Hepatocyte (in vitro differentiated cells): ENCODE results near the gene OR2Y1. TPM values are rescaled to one million over a fixed set of nuclear protein-coding genes. Genes with fewer than 3 reads are reported as not detected.
A peak's percentile ranks its signal among the peaks of the same experiment; 100 is the strongest.
"Not testable (repeated sequence)": the region's sequence is repeated elsewhere in the genome, so short reads cannot be mapped to it uniquely, and the experiment has no call there.

Experiments used
- DNase-seq: peaks from one replicate; pipeline ENCODE4 v3.0.0-alpha.2; 2016; ENCODE audit warnings: low spot score
- H2AFZ ChIP-seq: fragments of 200-600 bp; sonication (generic); 2 replicates; pipeline ENCODE4 v1.6.0; 2016; ENCODE audit warnings: antibody characterized with exemption, mild to moderate bottlenecking
- H3K27ac ChIP-seq: fragments of 200-600 bp; sonication (generic); 2 replicates; pipeline ENCODE4 v1.5.1; 2016; ENCODE audit warnings: mild to moderate bottlenecking
- H3K27me3 ChIP-seq: fragments of 200-600 bp; sonication (generic); 2 replicates; pipeline ENCODE4 v1.6.1; 2016
- H3K36me3 ChIP-seq: fragments of 200-600 bp; sonication (generic); replicated peaks from 2 replicates; pipeline ENCODE4 v1.5.1; 2016; ENCODE audit warnings: low read depth; ENCODE audit not compliant: insufficient read depth
- H3K4me1 ChIP-seq: fragments of 200-600 bp; sonication (generic); 2 replicates; pipeline ENCODE4 v1.5.1; 2016; ENCODE audit warnings: mild to moderate bottlenecking, moderate library complexity; ENCODE audit not compliant: insufficient read depth
- H3K4me2 ChIP-seq: fragments of 200-600 bp; sonication (generic); 2 replicates; pipeline ENCODE4 v1.6.0; 2016
- H3K4me3 ChIP-seq: fragments of 200-600 bp; sonication (generic); 2 replicates; pipeline ENCODE4 v1.5.1; 2016; ENCODE audit warnings: mild to moderate bottlenecking
- H3K79me2 ChIP-seq: fragments of 200-600 bp; sonication (generic); 2 replicates; pipeline ENCODE4 v1.6.0; 2017; ENCODE audit warnings: mild to moderate bottlenecking
- H3K9me2 ChIP-seq: fragments of 200-600 bp; sonication (generic); replicated peaks from 2 replicates; pipeline ENCODE4 v1.6.0; 2017; ENCODE audit warnings: mild to moderate bottlenecking; ENCODE audit not compliant: insufficient read depth
- H3K9me3 ChIP-seq: fragments of 200-600 bp; sonication (generic); 2 replicates; pipeline ENCODE4 v1.5.1; 2016; ENCODE audit warnings: low read depth, mild to moderate bottlenecking
- H4K20me1 ChIP-seq: fragments of 200-600 bp; sonication (generic); 2 replicates; pipeline ENCODE4 v1.6.0; 2016; ENCODE audit warnings: mild to moderate bottlenecking; ENCODE audit not compliant: insufficient read depth, poor library complexity, severe bottlenecking
- EZH2 ChIP-seq: fragments of 200-600 bp; sonication (generic); IDR thresholded peaks from 2 replicates; pipeline ENCODE4 v1.6.1; 2016; ENCODE audit warnings: antibody characterized with exemption, mild to moderate bottlenecking, borderline replicate concordance
- EZH2phosphoT487 ChIP-seq: fragments of 200-600 bp; sonication (generic); IDR thresholded peaks from one replicate; pipeline ENCODE4 v1.6.1; 2018; ENCODE audit warnings: antibody characterized with exemption, mild to moderate bottlenecking, low read depth, moderate library complexity; ENCODE audit not compliant: unreplicated experiment, severe bottlenecking
- WGBS: methylation state at CpG from one replicate; pipeline ENCODE4 v1.1.6; 2016; ENCODE audit warnings: low lambda C conversion rate; ENCODE audit errors: missing lambda C conversion rate; 5-methylcytosine and 5-hydroxymethylcytosine counted together
- polyA plus RNA-seq: library from polyadenylated mRNA; unstranded; fragments of >200 nt; fragmentation: Nextera tagmentation; extraction: Ambion mirVana; gene quantifications from 2 replicates; pipeline ENCODE4 v1.2.1, GENCODE V29; 2016
- total RNA-seq: library from RNA; depleted of rRNA; stranded (reverse); fragments of >200 nt; gene quantifications from 2 replicates; pipeline ENCODE4 v1.2.3, GENCODE V29; 2014
- TF ChIP-seq, protein P1 (sequence below): fragments of 200-600 bp; sonication (generic); IDR thresholded peaks from 2 replicates; pipeline ENCODE4 v1.5.1; 2016; ENCODE audit warnings: antibody characterized with exemption, mild to moderate bottlenecking; ENCODE audit not compliant: poor library complexity

OR2Y1 gene, protein sequence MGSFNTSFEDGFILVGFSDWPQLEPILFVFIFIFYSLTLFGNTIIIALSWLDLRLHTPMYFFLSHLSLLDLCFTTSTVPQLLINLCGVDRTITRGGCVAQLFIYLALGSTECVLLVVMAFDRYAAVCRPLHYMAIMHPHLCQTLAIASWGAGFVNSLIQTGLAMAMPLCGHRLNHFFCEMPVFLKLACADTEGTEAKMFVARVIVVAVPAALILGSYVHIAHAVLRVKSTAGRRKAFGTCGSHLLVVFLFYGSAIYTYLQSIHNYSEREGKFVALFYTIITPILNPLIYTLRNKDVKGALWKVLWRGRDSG
- total RNA-seq (not detected in 2 replicates), polyA plus RNA-seq (not detected in 2 replicates)

DNA sequence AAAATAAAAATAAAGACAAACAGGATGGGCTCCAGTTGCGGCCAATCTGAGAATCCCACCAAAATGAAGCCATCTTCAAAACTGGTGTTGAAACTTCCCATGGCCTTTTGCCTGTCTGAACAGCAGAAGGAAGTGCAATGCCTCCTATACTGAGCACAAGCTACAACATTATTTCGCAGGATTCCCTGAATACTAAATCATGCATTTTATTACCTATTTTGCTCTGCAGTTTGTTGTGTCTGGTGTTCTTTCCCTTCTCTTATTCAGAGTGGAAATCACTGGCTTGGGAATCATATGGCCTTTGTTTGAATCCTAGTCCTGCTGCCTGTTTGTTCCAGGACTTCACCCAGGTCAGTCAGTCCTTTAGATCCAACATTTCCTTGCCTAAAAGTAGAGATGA lies at the start of gene OR2Y1:
Gene OR2Y1 (minus strand): TSS at position 101 of the 400 bp plus-strand sequence. CDS start 0 bp downstream, at position 101.
- Histone ChIP-seq H3K4me2 (no peak within 1 kb of the TSS), H3K4me1 (no peaks in the 10 kb centered on the region), H3K9me3 (no peaks in the 10 kb centered on the region), H3K27me3 (peaks cover 20% of the 10 kb centered on the region), H3K36me3 (no peaks in the 10 kb centered on the region), H3K79me2 (no peaks in the 10 kb centered on the region), H2AFZ (no peak within 1 kb of the TSS), H3K4me3 (no peak within 1 kb of the TSS), H4K20me1 (no peaks in the 10 kb centered on the region), H3K9me2 (no peaks in the 10 kb centered on the region), H3K27ac (no peak within 1 kb of the TSS)
- WGBS = 89% methylated on average over 2 of the region's 2 CpGs
- TF ChIP-seq EZH2 (no peak), EZH2phosphoT487 (no peak)
- TF ChIP-seq, protein P1, sequence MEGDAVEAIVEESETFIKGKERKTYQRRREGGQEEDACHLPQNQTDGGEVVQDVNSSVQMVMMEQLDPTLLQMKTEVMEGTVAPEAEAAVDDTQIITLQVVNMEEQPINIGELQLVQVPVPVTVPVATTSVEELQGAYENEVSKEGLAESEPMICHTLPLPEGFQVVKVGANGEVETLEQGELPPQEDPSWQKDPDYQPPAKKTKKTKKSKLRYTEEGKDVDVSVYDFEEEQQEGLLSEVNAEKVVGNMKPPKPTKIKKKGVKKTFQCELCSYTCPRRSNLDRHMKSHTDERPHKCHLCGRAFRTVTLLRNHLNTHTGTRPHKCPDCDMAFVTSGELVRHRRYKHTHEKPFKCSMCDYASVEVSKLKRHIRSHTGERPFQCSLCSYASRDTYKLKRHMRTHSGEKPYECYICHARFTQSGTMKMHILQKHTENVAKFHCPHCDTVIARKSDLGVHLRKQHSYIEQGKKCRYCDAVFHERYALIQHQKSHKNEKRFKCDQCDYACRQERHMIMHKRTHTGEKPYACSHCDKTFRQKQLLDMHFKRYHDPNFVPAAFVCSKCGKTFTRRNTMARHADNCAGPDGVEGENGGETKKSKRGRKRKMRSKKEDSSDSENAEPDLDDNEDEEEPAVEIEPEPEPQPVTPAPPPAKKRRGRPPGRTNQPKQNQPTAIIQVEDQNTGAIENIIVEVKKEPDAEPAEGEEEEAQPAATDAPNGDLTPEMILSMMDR = no peak
- DNase-seq = no peak

DNA sequence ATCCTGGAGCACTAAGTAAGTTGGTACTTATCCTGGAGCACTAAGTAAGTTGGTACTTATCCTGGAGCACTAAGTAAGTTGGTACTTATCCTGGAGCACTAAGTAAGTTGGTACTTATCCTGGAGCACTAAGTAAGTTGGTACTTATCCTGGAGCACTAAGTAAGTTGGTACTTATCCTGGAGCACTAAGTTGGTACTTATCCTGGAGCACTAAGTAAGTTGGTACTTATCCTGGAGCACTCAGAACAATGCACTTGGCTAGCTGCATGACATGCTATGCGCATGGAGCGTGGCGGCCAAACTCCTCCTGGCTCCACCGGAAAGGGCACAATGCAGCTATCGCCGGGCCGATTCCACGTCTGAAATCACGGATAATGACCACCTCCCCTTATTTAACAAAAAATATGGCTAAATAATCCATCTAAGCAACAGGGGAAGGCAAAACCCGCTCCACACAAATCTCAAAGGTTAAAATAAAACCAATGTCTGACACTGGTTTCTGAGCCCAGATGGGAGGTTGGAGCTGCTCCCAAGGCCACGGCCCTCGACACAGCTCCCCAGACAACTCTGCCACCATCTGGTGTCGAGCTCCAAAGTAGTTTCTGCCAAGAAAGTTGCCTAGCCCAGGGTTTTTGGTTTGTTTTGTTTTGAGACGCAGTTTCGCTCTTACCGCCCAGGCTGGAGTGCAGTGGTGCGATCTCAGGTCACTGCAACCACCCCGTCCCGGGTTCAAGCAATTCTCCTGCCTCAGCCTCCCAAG lies 49.0 kb upstream of the OR2Y1 start:
- not testable (repeated sequence) for H3K9me3 ChIP-seq, H3K27me3 ChIP-seq, H2AFZ ChIP-seq, H3K36me3 ChIP-seq, H3K4me3 ChIP-seq, DNase-seq, H3K9me2 ChIP-seq, H3K4me2 ChIP-seq, H3K27ac ChIP-seq
- peaks cover 27% of the 10 kb centered on the region for H3K4me1 ChIP-seq
- H4K20me1 ChIP-seq = peaks cover 30% of the 10 kb centered on the region
- H3K79me2 ChIP-seq = peaks cover 45% of the 10 kb centered on the region
- 95% methylated on average over 19 of the region's 19 CpGs for WGBS

DNA sequence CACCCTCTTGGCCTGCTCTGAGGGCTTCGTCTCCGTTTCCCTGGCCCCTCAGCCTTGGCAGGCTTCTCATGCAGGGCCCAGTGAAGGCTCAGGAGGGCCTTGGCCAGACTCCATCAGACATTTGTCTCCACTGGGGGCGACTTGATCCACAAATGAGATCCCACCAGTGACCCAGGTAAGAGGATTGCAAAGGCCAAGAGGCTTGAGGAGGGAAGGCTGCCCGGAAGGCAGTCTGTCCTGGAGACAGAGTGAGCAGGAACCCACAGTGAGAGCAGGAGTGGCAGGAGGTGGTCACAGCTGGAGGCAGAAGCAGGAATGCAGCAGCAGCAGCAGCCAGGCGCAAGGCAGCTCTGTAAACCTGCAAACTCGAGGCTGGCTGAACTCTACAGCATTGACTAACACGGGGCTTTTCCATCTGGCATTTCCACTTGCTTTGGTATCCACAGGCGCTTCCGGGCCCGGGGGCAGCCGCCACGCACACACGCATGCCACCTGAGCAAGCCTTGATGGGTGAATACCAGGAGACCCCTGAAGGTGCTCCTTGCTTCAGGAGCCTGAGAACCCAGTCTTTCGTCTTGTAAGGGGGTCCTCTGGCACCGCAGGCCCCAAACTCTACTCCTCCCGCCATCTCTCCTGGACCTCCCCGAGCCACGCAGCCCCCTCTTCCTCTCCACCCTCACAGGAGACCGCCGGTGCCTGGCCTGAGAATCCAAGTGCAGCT lies 48.0 kb upstream of the OR2Y1 start:
- Histone ChIP-seq H3K27me3 (no peaks in the 10 kb centered on the region), H3K4me1 (peaks cover 27% of the 10 kb centered on the region), H3K27ac (peak overlapping the region; percentile 89), H3K36me3 (no peaks in the 10 kb centered on the region), H3K79me2 (peaks cover 35% of the 10 kb centered on the region), H4K20me1 (peaks cover 20% of the 10 kb centered on the region), H3K4me3 (no peak overlapping the region), H3K9me2 (no peaks in the 10 kb centered on the region), H3K4me2 (no peak overlapping the region), H2AFZ (no peak overlapping the region), H3K9me3 (no peaks in the 10 kb centered on the region)
- DNase-seq = no peak
- TF ChIP-seq, protein P1 = no peak
- TF ChIP-seq EZH2 (no peak), EZH2phosphoT487 (no peak)
- 90% methylated on average over 20 of the region's 20 CpGs for WGBS
